HUES64 (cell line): Measurements from ENCODE around the gene MGLL.

ENCODE experiments used
- H3K27ac ChIP-seq: 2 replicates; pipeline ENCODE4 v1.7.0; 2013; ENCODE audit warnings: low read depth, low read length, inconsistent platforms
- H3K27me3 ChIP-seq: 2 replicates; pipeline ENCODE4 v1.6.1; 2013; ENCODE audit warnings: mild to moderate bottlenecking, low read length; ENCODE audit not compliant: insufficient read depth
- H3K36me3 ChIP-seq: 2 replicates; pipeline ENCODE4 v1.6.1; 2013; ENCODE audit warnings: mild to moderate bottlenecking, low read length; ENCODE audit not compliant: insufficient read depth
- H3K4me1 ChIP-seq: 2 replicates; pipeline ENCODE4 v1.6.1; 2013; ENCODE audit warnings: mild to moderate bottlenecking, low read length, moderate library complexity; ENCODE audit not compliant: insufficient read depth
- H3K4me3 ChIP-seq: 2 replicates; pipeline ENCODE4 v1.5.1; 2013; ENCODE audit warnings: mild to moderate bottlenecking, low read length, moderate library complexity
- H3K9ac ChIP-seq: 2 replicates; pipeline ENCODE4 v1.6.1; 2013; ENCODE audit warnings: mild to moderate bottlenecking, low read depth, low read length
- H3K9me3 ChIP-seq: 2 replicates; pipeline ENCODE4 v1.6.1; 2013; ENCODE audit warnings: low read depth, low read length; ENCODE audit not compliant: insufficient read depth
- WGBS: fragments of 150-250, 120-280 bp; methylation state at CpG from one replicate; pipeline ENCODE4 v1.1.7; 2013; ENCODE audit warnings: missing lambda C conversion rate; 5-methylcytosine and 5-hydroxymethylcytosine counted together

Gene MGLL

DNA sequence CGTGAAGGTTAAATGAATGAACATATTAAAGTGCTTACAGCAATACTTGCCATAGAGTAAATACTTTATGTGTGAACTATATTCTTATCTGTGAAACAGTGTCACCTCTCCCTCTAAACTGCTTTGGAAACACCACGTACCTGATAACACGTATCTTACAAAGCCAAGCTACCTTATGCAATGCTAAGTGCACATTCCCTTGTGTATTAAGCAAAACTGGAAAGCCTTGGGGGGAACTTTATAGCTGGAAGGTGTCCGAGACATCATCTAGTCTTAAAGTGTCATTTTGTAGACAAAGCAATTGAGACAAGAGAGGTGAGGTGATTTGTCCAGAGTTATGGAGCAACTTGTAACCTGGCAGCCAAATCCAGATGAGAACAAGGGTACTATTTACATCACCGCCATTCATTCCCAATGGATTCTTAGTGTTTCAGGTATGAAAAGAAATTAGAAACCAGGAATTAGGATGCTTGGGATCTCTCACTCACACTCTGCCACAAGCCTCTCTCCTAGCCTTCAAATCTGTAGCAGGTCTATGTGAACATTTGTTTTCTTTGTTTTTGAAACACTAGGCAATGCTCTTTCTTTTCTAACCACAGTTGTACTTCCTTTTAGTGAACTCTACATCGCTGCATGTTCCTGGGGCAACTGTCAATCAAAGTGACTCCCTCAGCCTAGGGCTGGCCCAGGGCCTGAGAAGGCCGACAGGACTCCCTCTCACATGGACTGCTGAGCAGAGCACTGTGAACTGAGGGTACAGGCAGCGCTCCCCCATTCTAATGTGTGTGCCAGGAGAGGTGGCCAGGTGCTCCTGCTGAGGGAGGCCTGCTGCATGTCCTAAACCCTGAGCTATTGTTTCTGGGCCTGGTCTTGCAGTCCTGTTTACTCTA lies 13.9 kb upstream of the MGLL start:
- no peak overlapping the region for H3K4me3 ChIP-seq
- H3K9me3 ChIP-seq: no peaks in the 10 kb centered on the region
- H3K9ac ChIP-seq: no peak overlapping the region
- no peaks in the 10 kb centered on the region for H3K36me3 ChIP-seq
- no peaks in the 10 kb centered on the region for H3K4me1 ChIP-seq
- no peaks in the 10 kb centered on the region for H3K27me3 ChIP-seq
- no peak overlapping the region for H3K27ac ChIP-seq
- WGBS: 85% methylated on average over 6 of the region's 8 CpGs

DNA sequence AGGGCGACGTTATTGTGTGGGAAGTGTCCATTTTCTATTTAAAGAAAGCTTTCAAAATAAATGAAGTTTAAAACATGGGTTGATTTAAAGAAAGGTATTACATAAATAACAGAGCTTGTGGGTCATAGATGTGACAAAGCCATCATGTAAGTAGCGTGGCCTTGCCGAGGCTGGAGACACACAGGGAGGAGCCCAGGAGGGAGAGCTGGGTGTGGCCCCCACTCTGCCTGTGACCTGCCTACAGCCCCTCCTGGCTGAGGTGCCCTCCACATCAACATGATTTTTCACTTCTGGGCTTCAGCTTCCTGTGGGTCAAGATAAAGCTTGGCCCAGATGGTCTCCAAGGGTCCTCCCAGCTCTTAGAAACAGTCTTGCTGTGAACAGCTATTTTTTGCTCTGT lies 12.5 kb upstream of the MGLL start:
- H3K4me1 ChIP-seq: no peaks in the 10 kb centered on the region
- no peak overlapping the region for H3K9ac ChIP-seq
- H3K4me3 ChIP-seq: no peak overlapping the region
- H3K27ac ChIP-seq: no peak overlapping the region
- no peaks in the 10 kb centered on the region; the same call in 1 of the 2 replicates for H3K9me3 ChIP-seq
- WGBS: 95% methylated on average over 2 of the region's 4 CpGs
- H3K27me3 ChIP-seq: no peaks in the 10 kb centered on the region
- H3K36me3 ChIP-seq: no peaks in the 10 kb centered on the region

DNA sequence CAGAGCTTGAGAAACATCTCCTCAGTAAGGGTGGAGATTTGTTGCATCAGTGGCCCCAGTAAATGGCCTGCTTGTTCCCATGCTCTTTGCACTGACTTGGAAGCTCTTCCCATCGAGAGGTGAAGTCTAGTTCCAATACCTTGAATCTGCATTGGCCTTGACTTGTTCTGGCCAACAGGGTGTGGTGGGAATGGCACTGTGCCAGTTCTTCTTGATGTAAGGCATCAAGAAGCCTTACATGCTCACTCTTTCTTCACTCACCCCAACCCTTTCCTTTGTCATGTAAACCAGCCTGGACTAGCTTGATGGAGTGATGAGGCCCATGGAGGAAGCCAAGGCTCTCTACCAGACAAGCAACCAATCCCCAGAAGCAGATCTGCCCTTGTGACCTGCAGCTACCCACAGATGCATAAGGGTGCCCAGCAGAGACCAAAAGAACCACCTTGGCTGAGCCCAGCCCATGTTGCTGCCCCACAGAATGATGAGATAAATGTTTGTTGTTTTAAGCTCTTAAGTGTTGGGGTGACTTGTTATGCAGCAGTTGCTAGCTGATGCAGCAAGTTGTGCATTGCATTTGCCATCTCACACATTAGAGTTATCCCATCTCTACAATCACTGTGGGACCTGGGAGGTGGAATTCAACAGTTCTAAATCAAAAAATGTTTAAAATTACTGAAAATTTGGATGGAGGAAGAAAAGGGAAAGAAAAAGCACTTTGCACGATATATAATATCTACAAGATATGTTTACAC lies 11.1 kb upstream of the MGLL start:
- 95% methylated on average over 1 of the region's 2 CpGs for WGBS
- H3K4me1 ChIP-seq: no peaks in the 10 kb centered on the region
- H3K4me3 ChIP-seq: no peak overlapping the region
- no peaks in the 10 kb centered on the region for H3K27me3 ChIP-seq
- no peaks in the 10 kb centered on the region for H3K36me3 ChIP-seq
- no peak overlapping the region for H3K27ac ChIP-seq
- H3K9ac ChIP-seq: no peak overlapping the region
- no peaks in the 10 kb centered on the region; the same call in 1 of the 2 replicates for H3K9me3 ChIP-seq

DNA sequence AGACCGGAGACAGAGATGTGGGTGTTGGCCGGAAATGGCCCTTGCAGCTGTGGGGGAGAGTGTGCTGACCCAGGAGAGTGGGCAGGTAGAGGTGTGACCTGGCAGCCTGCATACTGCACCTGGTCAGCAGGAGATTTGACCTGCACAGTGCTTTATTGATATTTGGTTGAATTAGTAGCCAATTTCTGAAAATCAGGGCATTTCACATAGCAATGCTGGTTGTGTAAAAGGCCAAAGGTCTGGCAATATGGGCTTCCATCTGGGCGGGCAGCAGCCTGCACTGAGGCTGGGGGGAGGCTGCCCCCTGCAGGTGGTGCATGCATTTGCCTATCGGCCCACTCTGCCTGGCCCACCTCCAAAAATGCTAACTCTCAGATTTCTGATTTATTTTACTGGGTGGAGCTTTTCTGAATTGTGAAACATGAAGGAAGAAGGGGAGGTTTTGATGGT lies 9.4 kb upstream of the MGLL start:
- peaks cover 12% of the 10 kb centered on the region; the same call in 1 of the 2 replicates for H3K9me3 ChIP-seq
- no peaks in the 10 kb centered on the region for H3K36me3 ChIP-seq
- 62% methylated on average over 4 of the region's 4 CpGs for WGBS
- H3K9ac ChIP-seq: no peak overlapping the region
- no peak overlapping the region for H3K4me3 ChIP-seq
- no peaks in the 10 kb centered on the region for H3K27me3 ChIP-seq
- no peak overlapping the region for H3K27ac ChIP-seq
- no peaks in the 10 kb centered on the region for H3K4me1 ChIP-seq

DNA sequence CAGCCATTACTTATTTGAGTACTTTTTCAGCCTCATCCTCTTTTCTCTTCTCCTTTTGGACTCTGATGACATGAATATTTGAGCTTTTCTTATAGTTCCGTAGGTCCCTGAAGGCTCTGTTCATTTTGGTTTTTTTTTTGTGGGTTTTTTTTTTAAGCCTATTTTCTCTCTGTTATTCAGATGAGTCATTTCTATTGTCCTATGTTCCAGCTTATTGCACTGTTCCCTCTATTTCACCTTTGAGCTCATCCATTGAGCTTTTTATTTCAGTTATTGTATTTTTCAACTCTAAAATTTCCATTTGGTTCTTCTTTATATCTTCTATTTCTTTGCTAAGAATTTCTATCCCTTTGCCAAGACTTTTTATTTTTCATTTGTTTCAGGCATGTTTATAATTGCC lies 7.2 kb upstream of the MGLL start:
- H3K36me3 ChIP-seq: no peaks in the 10 kb centered on the region
- no peaks in the 10 kb centered on the region for H3K27me3 ChIP-seq
- H3K9ac ChIP-seq: no peak overlapping the region
- no CpG with 5 or more reads among the region's 1 CpG for WGBS
- peaks cover 12% of the 10 kb centered on the region; the same call in 1 of the 2 replicates for H3K9me3 ChIP-seq
- H3K4me3 ChIP-seq: no peak overlapping the region
- H3K27ac ChIP-seq: no peak overlapping the region
- no peaks in the 10 kb centered on the region for H3K4me1 ChIP-seq

DNA sequence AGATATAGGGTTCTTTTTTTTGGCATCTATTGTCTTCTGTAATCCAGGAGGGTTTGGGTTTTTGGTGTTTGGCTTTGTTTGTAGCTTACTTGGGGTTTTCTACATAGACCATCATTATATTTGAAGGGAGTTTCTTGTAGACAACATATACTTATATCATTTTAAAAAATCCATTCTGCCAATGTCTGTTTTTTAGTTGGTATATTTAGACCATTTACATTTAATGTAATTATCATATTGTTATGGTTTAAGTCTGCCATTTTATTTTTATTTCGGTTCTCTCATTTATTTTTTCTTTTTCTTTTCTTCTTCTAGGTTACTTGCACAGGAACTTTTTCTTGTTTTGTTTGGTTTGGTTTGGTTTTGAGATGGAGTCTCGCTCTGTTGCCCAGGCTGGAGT lies 5.5 kb upstream of the MGLL start:
- Histone ChIP-seq H3K4me3 (no peak overlapping the region), H3K9me3 (peaks cover 12% of the 10 kb centered on the region; the same call in 1 of the 2 replicates), H3K4me1 (no peaks in the 10 kb centered on the region), H3K27ac (no peak overlapping the region), H3K9ac (no peak overlapping the region), H3K27me3 (peaks cover 16% of the 10 kb centered on the region), H3K36me3 (no peaks in the 10 kb centered on the region)
- 90% methylated on average over 2 of the region's 2 CpGs for WGBS

DNA sequence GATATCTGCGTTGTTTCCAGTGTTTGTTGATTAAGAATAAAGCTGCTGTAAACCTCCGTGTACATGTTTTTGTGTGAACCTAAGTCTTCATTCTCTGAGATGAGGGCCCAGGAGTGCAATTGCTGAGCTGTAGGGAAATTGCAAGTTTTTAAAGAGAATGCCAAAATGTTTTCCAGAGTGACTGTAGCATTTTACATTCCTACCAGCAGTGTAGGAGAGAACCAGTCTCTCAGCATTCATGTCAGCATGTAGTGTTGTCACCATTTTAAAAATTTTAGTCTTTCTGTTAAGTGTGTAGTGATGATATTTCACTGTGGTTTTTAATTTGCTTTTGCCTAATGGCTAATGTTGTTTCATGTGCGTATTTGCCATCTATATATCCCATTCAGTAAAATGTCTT lies 3.4 kb upstream of the MGLL start:
- H3K36me3 ChIP-seq: no peaks in the 10 kb centered on the region
- H3K27ac ChIP-seq: no peak overlapping the region
- WGBS: 91% methylated on average over 3 of the region's 3 CpGs
- peaks cover 12% of the 10 kb centered on the region; the same call in 1 of the 2 replicates for H3K9me3 ChIP-seq
- H3K27me3 ChIP-seq: peaks cover 37% of the 10 kb centered on the region
- no peak overlapping the region for H3K4me3 ChIP-seq
- no peak overlapping the region for H3K9ac ChIP-seq
- H3K4me1 ChIP-seq: peaks cover 9% of the 10 kb centered on the region

DNA sequence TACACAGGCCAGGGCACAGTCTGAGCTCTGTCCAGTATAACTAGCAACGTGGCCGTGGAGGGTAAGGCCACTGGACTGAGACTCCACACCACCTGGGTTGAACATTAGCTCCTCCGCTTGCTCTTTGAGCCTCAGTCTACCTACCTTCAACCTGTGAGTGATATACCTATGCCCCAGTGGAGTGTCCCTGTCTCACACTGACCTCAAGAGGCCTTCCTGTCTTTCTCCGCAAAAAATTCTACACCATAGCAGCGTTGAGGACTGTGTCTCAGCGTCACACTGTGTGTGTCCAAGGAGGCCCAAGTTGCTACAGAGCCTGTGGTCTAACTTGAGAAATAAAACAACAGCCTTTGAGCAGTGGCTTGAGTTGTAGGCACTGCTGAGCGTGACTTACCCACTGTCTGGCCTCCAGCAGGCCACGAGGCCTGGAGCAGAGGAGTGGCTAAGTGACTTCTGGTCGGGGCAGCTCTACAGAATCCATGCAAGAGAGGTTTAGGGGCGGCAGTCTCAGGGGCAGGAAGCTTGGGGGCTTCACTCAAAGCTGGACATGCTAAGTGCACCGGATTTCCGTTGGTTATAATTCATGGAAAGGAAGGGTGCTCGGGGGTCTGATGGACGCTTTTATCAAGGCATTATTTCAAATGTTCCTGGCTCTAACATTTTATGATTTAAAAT lies 2.0 kb upstream of the MGLL start:
- 90% methylated on average over 14 of the region's 14 CpGs for WGBS
- Histone ChIP-seq H3K9ac (no peak overlapping the region), H3K36me3 (no peaks in the 10 kb centered on the region), H3K4me1 (peaks cover 21% of the 10 kb centered on the region), H3K27ac (no peak overlapping the region), H3K4me3 (no peak overlapping the region), H3K27me3 (peaks cover 41% of the 10 kb centered on the region), H3K9me3 (peaks cover 12% of the 10 kb centered on the region; the same call in 1 of the 2 replicates)

DNA sequence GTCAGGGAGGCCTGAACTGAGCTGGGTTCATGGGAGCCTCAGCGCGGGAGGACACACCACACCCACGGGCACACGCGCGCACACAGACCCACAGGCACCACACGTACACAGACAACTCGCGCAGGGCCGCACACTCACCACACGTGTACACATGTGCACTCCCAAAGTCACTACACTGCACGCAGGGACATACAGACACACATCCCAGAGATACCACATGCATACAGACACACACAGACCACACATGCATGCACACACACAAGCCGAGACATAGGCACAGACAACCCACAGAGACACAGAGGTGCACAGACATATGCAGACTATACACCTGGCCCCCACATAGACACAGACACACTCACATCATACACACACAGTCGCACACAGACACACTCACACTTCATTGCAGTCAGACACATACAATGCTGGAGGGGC lies 1.1 kb upstream of the MGLL start:
- Histone ChIP-seq H3K27me3 (peaks cover 41% of the 10 kb centered on the region), H3K4me1 (peaks cover 21% of the 10 kb centered on the region), H3K9me3 (peaks cover 12% of the 10 kb centered on the region; the same call in 1 of the 2 replicates), H3K9ac (no peak overlapping the region), H3K36me3 (no peaks in the 10 kb centered on the region), H3K27ac (no peak overlapping the region), H3K4me3 (peak overlapping the region; percentile 65; the same call in 1 of the 2 replicates)
- WGBS: 82% methylated on average over 14 of the region's 14 CpGs

DNA sequence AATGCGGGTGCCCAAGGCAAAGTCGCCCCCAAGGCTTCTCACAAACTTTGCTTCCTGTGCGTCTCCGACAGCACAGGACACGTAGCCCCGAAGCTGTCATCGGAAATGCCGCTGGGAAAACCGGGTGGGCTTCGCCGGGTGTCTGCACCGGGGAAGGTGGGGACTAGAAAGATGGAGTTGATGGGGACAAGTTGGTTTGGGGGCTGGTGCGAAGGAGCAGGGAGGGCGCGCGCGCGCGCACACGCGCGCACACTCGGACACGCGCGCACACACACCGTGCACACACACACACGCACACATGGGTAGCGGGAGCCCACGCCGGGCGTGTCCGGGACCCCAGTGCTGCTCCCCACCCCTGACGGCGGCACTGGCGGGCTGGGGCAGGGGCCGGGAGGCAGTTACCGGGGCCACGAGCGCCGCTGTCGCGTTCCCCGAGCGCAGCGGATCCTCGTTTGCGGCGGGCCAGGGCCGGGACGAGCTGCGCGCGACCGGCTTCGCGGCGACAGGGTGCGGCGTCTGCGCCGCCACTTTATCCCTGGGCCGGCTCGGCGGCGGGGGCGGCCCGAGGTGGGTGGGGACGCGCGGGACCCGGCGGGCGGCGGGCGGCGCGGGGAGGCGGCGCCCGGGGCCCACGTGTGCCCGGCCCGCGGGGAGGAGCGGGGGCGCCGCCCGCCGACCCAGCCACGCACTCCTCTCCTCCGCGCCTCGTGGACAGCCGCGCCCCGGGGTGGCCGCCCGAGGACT lies 539 bp upstream of the MGLL start:
- Histone ChIP-seq H3K4me1 (peaks cover 21% of the 10 kb centered on the region), H3K9ac (peak overlapping the region; percentile 42; the same call in 1 of the 2 replicates)
- WGBS: 4% methylated on average over 99 of the region's 99 CpGs

More for the DNA sequence above, 539 bp upstream of the MGLL start:
- H3K9me3 ChIP-seq: peaks cover 9% of the 10 kb centered on the region; the same call in 1 of the 2 replicates
- H3K36me3 ChIP-seq: no peaks in the 10 kb centered on the region
- peak overlapping the region; percentile 65 for H3K4me3 ChIP-seq
- H3K27ac ChIP-seq: no peak overlapping the region
- peaks cover 41% of the 10 kb centered on the region for H3K27me3 ChIP-seq
